ENCODE results near the gene TBC1D23.

- TF ChIP-seq, protein P1, sequence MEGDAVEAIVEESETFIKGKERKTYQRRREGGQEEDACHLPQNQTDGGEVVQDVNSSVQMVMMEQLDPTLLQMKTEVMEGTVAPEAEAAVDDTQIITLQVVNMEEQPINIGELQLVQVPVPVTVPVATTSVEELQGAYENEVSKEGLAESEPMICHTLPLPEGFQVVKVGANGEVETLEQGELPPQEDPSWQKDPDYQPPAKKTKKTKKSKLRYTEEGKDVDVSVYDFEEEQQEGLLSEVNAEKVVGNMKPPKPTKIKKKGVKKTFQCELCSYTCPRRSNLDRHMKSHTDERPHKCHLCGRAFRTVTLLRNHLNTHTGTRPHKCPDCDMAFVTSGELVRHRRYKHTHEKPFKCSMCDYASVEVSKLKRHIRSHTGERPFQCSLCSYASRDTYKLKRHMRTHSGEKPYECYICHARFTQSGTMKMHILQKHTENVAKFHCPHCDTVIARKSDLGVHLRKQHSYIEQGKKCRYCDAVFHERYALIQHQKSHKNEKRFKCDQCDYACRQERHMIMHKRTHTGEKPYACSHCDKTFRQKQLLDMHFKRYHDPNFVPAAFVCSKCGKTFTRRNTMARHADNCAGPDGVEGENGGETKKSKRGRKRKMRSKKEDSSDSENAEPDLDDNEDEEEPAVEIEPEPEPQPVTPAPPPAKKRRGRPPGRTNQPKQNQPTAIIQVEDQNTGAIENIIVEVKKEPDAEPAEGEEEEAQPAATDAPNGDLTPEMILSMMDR (conservative IDR thresholded peaks at IDR 0.05; ENCODE audit: low read depth, low read length), result no peak
- TF ChIP-seq EZH2 (IDR thresholded peaks at IDR 0.05; ENCODE audit: low read length, unreplicated experiment), result no peak
- no peak for TF ChIP-seq EZH2phosphoT487 (IDR thresholded peaks at IDR 0.05; ENCODE audit: borderline replicate concordance, low read length)
Observed at GRCh38 chr3:100271522-100271921, 10.7 kb downstream of the TBC1D23 start.
